ENCODE data around the gene MYD88. TPM values are rescaled to one million over a fixed set of nuclear protein-coding genes. Genes with fewer than 3 reads are reported as not detected.

The MYD88 gene
- total and polyA plus RNA-seq, 9 of the 15 experiments (the other 6 are each of a cell fraction or from before 2014, with no cell fraction given) = 3.2 to 47.3 (median 27.6) TPM

DNA sequence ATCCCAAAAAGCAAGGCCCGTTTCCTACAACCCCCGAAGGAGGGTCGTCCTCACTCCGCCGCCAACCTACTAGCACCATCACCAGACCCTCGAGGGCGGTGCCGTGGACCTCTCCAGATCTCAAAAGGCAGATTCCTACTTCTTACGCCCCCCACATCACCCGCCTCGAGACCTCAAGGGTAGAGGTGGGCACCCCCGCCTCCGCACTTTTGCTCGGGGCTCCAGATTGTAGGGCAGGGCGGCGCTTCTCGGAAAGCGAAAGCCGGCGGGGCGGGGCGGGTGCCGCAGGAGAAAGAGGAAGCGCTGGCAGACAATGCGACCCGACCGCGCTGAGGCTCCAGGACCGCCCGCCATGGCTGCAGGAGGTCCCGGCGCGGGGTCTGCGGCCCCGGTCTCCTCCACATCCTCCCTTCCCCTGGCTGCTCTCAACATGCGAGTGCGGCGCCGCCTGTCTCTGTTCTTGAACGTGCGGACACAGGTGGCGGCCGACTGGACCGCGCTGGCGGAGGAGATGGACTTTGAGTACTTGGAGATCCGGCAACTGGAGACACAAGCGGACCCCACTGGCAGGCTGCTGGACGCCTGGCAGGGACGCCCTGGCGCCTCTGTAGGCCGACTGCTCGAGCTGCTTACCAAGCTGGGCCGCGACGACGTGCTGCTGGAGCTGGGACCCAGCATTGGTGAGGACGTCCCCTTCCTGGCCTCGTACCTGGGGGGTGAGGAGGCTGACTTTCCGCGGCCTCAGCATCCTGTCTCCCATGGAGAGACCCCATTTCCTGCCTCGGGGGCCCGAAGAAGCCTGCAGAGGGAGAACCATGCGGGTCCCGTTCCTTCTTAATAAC lies at the start of gene MYD88 (continued):
- TF ChIP-seq ZNF609 (CRISPR knock-in tag; IDR thresholded peaks at IDR 0.05; ENCODE audit: borderline replicate concordance) (no peak), IRF1 (CRISPR knock-in tag; IDR thresholded peaks at IDR 0.05; ENCODE audit: borderline replicate concordance) (no peak), TAL1 (IDR thresholded peaks at IDR 0.05) (no peak), RHOXF2B (CRISPR knock-in tag; conservative IDR thresholded peaks at IDR 0.05) (no peak), ZNF23 (CRISPR knock-in tag; IDR thresholded peaks at IDR 0.05) (no peak), FOXK1 (CRISPR knock-in tag; IDR thresholded peaks at IDR 0.05; ENCODE audit: borderline replicate concordance) (no peak), PTTG1 (tag; IDR thresholded peaks at IDR 0.05; ENCODE audit: low read depth) (no peak), GATAD2B (IDR thresholded peaks at IDR 0.05; ENCODE audit: borderline replicate concordance) (no peak), BRF1 (IDR thresholded peaks at IDR 0.05; ENCODE audit: borderline replicate concordance, extremely low read depth, insufficient read length) (no peak), LARP7 (IDR thresholded peaks at IDR 0.05) (no peak), MAFG (tag; conservative IDR thresholded peaks at IDR 0.05) (no peak), ELF1 (tag; IDR thresholded peaks at IDR 0.05) (peak; percentile 63; the same call in 1 of the 2 replicates), IRF2 (CRISPR knock-in tag; IDR thresholded peaks at IDR 0.05) (no peak)
- TF ChIP-seq, protein P1, sequence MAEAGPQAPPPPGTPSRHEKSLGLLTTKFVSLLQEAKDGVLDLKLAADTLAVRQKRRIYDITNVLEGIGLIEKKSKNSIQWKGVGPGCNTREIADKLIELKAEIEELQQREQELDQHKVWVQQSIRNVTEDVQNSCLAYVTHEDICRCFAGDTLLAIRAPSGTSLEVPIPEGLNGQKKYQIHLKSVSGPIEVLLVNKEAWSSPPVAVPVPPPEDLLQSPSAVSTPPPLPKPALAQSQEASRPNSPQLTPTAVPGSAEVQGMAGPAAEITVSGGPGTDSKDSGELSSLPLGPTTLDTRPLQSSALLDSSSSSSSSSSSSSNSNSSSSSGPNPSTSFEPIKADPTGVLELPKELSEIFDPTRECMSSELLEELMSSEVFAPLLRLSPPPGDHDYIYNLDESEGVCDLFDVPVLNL (CRISPR knock-in tag; IDR thresholded peaks at IDR 0.05; ENCODE audit: low read depth) = no peak
- TF ChIP-seq, protein P2, sequence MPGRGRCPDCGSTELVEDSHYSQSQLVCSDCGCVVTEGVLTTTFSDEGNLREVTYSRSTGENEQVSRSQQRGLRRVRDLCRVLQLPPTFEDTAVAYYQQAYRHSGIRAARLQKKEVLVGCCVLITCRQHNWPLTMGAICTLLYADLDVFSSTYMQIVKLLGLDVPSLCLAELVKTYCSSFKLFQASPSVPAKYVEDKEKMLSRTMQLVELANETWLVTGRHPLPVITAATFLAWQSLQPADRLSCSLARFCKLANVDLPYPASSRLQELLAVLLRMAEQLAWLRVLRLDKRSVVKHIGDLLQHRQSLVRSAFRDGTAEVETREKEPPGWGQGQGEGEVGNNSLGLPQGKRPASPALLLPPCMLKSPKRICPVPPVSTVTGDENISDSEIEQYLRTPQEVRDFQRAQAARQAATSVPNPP (IDR thresholded peaks at IDR 0.05; ENCODE audit: borderline replicate concordance, insufficient read depth, insufficient read length) = no peak
- TF ChIP-seq, protein P3, sequence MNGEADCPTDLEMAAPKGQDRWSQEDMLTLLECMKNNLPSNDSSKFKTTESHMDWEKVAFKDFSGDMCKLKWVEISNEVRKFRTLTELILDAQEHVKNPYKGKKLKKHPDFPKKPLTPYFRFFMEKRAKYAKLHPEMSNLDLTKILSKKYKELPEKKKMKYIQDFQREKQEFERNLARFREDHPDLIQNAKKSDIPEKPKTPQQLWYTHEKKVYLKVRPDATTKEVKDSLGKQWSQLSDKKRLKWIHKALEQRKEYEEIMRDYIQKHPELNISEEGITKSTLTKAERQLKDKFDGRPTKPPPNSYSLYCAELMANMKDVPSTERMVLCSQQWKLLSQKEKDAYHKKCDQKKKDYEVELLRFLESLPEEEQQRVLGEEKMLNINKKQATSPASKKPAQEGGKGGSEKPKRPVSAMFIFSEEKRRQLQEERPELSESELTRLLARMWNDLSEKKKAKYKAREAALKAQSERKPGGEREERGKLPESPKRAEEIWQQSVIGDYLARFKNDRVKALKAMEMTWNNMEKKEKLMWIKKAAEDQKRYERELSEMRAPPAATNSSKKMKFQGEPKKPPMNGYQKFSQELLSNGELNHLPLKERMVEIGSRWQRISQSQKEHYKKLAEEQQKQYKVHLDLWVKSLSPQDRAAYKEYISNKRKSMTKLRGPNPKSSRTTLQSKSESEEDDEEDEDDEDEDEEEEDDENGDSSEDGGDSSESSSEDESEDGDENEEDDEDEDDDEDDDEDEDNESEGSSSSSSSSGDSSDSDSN (IDR thresholded peaks at IDR 0.05; ENCODE audit: borderline replicate concordance in 1 of 2, low read depth in 2 of 2, low read length in 2 of 2) = peak; percentile 6 to 51; a peak in 1 of 4 replicates
